IMR-90 (cell line): ENCODE results near the gene CYP26A1. TPM values are rescaled to one million over a fixed set of nuclear protein-coding genes. Genes with fewer than 3 reads are reported as not detected.

Source experiments
- ATAC-seq: fragments of 200-7000 bp; cut with Tn5 transposase; 2 replicates; pipeline ENCODE4 v1.9.1; 2020; ENCODE audit warnings: low read depth, mild to moderate bottlenecking, moderate library complexity
- BruUV-seq: library from RNA; stranded (reverse); fragments of 400-500 nt; replicated peaks from 2 replicates; lab custom pipeline; 2021; lab: Mats Ljungman, UMichigan
- CTCF ChIA-PET: fragments of 300-600 bp; formaldehyde crosslinking; extraction: SDS; loops from one replicate; lab custom pipeline; 2021; ENCODE audit warnings: antibody characterized with exemption; lab: Yijun Ruan, JAX
- POLR2A ChIA-PET: fragments of 300-600 bp; sonication (Branson Sonifier 250); formaldehyde crosslinking; loops from one replicate; lab custom pipeline; 2022; ENCODE audit warnings: antibody characterized with exemption; ENCODE audit not compliant: unreplicated experiment; lab: Charles Lee
- DNase-seq: peaks from one replicate; pipeline ENCODE4 v3.0.0; 2013
- H2AFZ ChIP-seq: replicated peaks from 2 replicates; pipeline ENCODE3; 2013; ENCODE audit warnings: low read length, mild to moderate bottlenecking; ENCODE audit not compliant: poor library complexity
- H2AK5ac ChIP-seq: 2 replicates; pipeline ENCODE4 v1.6.1; 2013; ENCODE audit warnings: low read depth, low read length, inconsistent platforms
- H2AK9ac ChIP-seq: replicated peaks from 2 replicates; pipeline ENCODE3; 2013; ENCODE audit warnings: mild to moderate bottlenecking, low read depth, low read length, moderate library complexity; ENCODE audit not compliant: poor library complexity
- H2BK120ac ChIP-seq: 2 replicates; pipeline ENCODE4 v1.6.1; 2013; ENCODE audit warnings: low read depth, low read length, inconsistent platforms
- H2BK15ac ChIP-seq: 3 replicates; pipeline ENCODE4 v1.6.1; 2013; ENCODE audit warnings: low read depth, low read length, inconsistent platforms
- H2BK20ac ChIP-seq: 2 replicates; pipeline ENCODE4 v1.6.1; 2013; ENCODE audit warnings: low read depth, mild to moderate bottlenecking, inconsistent platforms, low read length, moderate library complexity
- H2BK5ac ChIP-seq: 2 replicates; pipeline ENCODE4 v1.6.1; 2013; ENCODE audit warnings: mild to moderate bottlenecking, low read depth, low read length, inconsistent platforms; ENCODE audit not compliant: poor library complexity, severe bottlenecking
- H3K14ac ChIP-seq: replicated peaks from 2 replicates; pipeline ENCODE4 v1.6.1; 2013; ENCODE audit warnings: low read depth, low read length, inconsistent platforms
- H3K18ac ChIP-seq: 2 replicates; pipeline ENCODE4 v1.6.1; 2013; ENCODE audit warnings: low read depth, low read length, control low read depth
- H3K23ac ChIP-seq: 2 replicates; pipeline ENCODE4 v1.6.1; 2013; ENCODE audit warnings: low read depth, low read length, inconsistent platforms
- H3K27ac ChIP-seq: 2 replicates; pipeline ENCODE4 v1.5.1; 2013; ENCODE audit warnings: mild to moderate bottlenecking, control low read depth, low read length; ENCODE audit not compliant: insufficient read depth
- H3K27me3 ChIP-seq: 2 replicates; pipeline ENCODE4 v1.6.1; 2013; ENCODE audit warnings: low read length; ENCODE audit not compliant: control insufficient read depth, insufficient read depth
- H3K36me3 ChIP-seq: 2 replicates; pipeline ENCODE4 v1.6.1; 2013; ENCODE audit warnings: low read length, mixed read lengths; ENCODE audit not compliant: control insufficient read depth, insufficient read depth
- H3K4ac ChIP-seq: 2 replicates; pipeline ENCODE4 v1.6.1; 2013; ENCODE audit warnings: low read depth, low read length, inconsistent platforms
- H3K4me1 ChIP-seq: 2 replicates; pipeline ENCODE4 v1.6.1; 2013; ENCODE audit warnings: low read length, mixed read lengths; ENCODE audit not compliant: control insufficient read depth, insufficient read depth
- H3K4me2 ChIP-seq: 2 replicates; pipeline ENCODE4 v1.6.1; 2013; ENCODE audit warnings: low read depth, mild to moderate bottlenecking, control low read depth, low read length, moderate library complexity
- H3K4me3 ChIP-seq: 2 replicates; pipeline ENCODE4 v1.5.1; 2013; ENCODE audit warnings: low read depth, mild to moderate bottlenecking, control low read depth, low read length, moderate library complexity; ENCODE audit not compliant: insufficient read depth
- H3K56ac ChIP-seq: 2 replicates; pipeline ENCODE4 v1.6.1; 2013; ENCODE audit warnings: low read length, inconsistent platforms; ENCODE audit not compliant: insufficient read depth; ENCODE audit errors: extremely low read depth
- H3K79me1 ChIP-seq, 2 experiments: 2 replicates each; pipeline ENCODE4 v1.6.1; 2013; ENCODE audit warnings: low read length in 2 of 2, inconsistent platforms in 1 of 2, low read depth in 1 of 2
- H3K9ac ChIP-seq: 2 replicates; pipeline ENCODE4 v1.6.1; 2013; ENCODE audit warnings: low read depth, low read length, control low read depth
- H3K9me1 ChIP-seq: 2 replicates; pipeline ENCODE4 v1.6.1; 2013; ENCODE audit warnings: low read length, inconsistent platforms; ENCODE audit not compliant: insufficient read depth
- H3K9me3 ChIP-seq: 2 replicates; pipeline ENCODE4 v1.6.1; 2013; ENCODE audit warnings: low read length; ENCODE audit not compliant: control insufficient read depth, insufficient read depth
- H4K20me1 ChIP-seq: 2 replicates; pipeline ENCODE4 v1.6.1; 2013; ENCODE audit warnings: low read length, inconsistent platforms; ENCODE audit not compliant: insufficient read depth
- H4K5ac ChIP-seq: 2 replicates; pipeline ENCODE4 v1.6.1; 2013; ENCODE audit warnings: mild to moderate bottlenecking, low read depth, low read length, control low read depth
- H4K8ac ChIP-seq, 2 experiments: 2 replicates each; pipeline ENCODE4 v1.6.1; 2013; ENCODE audit warnings: low read depth in 2 of 2, low read length in 2 of 2, control low read depth in 1 of 2, inconsistent platforms in 1 of 2
- H4K91ac ChIP-seq: 2 replicates; pipeline ENCODE4 v1.6.1; 2013; ENCODE audit warnings: low read depth, low read length, inconsistent platforms; ENCODE audit not compliant: insufficient read depth
- BHLHE40 ChIP-seq: fragments of 150-350 bp; IDR thresholded peaks from 2 replicates; pipeline ENCODE4 v1.6.1; 2016; ENCODE audit warnings: mild to moderate bottlenecking, low read depth, low read length
- CEBPB ChIP-seq: IDR thresholded peaks from 2 replicates; pipeline ENCODE4 v1.6.1; 2012; ENCODE audit warnings: low read depth, low read length, improper control_type of control experiment
- CHD1 ChIP-seq: IDR thresholded peaks from 2 replicates; pipeline ENCODE4 v1.6.1; 2012; ENCODE audit warnings: low read depth, low read length, improper control_type of control experiment
- FOS ChIP-seq: fragments of 150-350 bp; IDR thresholded peaks from 2 replicates; pipeline ENCODE4 v1.6.1; 2016; ENCODE audit warnings: low read depth, low read length
- MAFK ChIP-seq: IDR thresholded peaks from 2 replicates; pipeline ENCODE4 v1.6.1; 2012; ENCODE audit warnings: low read depth, low read length, improper control_type of control experiment
- MAZ ChIP-seq: IDR thresholded peaks from 2 replicates; pipeline ENCODE4 v1.6.1; 2012; ENCODE audit warnings: low read depth, mild to moderate bottlenecking, low read length, improper control_type of control experiment, moderate library complexity, borderline replicate concordance
- MXI1 ChIP-seq: IDR thresholded peaks from 2 replicates; pipeline ENCODE4 v1.6.1; 2012; ENCODE audit warnings: low read depth, mild to moderate bottlenecking, low read length, moderate library complexity, borderline replicate concordance
- NFE2L2 ChIP-seq: fragments of 150-350 bp; IDR thresholded peaks from 2 replicates; pipeline ENCODE4 v1.6.1; 2016; ENCODE audit warnings: low read depth, mild to moderate bottlenecking, low read length
- POLR2A ChIP-seq: IDR thresholded peaks from 2 replicates; pipeline ENCODE4 v1.6.1; 2012; ENCODE audit warnings: mild to moderate bottlenecking, low read depth, low read length
- RAD21 ChIP-seq: IDR thresholded peaks from 2 replicates; pipeline ENCODE4 v1.6.1; 2012; ENCODE audit warnings: low read length, improper control_type of control experiment
- RCOR1 ChIP-seq: IDR thresholded peaks from 2 replicates; pipeline ENCODE4 v1.6.1; 2012; ENCODE audit warnings: mild to moderate bottlenecking, low read length, improper control_type of control experiment; ENCODE audit not compliant: insufficient replicate concordance
- RFX5 ChIP-seq: IDR thresholded peaks from 2 replicates; pipeline ENCODE4 v1.8.0; 2012; ENCODE audit warnings: low read depth, mild to moderate bottlenecking, low read length, moderate library complexity
- SMC3 ChIP-seq: fragments of 150-350 bp; IDR thresholded peaks from 2 replicates; pipeline ENCODE4 v1.6.1; 2016; ENCODE audit warnings: low read depth, mild to moderate bottlenecking, antibody characterized with exemption, low read length, moderate library complexity
- WGBS, 2 experiments: methylation state at CpG; one replicate each; pipeline versions ENCODE4 v1.1.5 to v1.1.7; 2013; ENCODE audit warnings: missing lambda C conversion rate in 2 of 2; ENCODE audit not compliant: insufficient read length in 1 of 2; ENCODE audit errors: extremely low coverage in 2 of 2; 5-methylcytosine and 5-hydroxymethylcytosine counted together
- dilution Hi-C: fragments of 300-500 bp; cut with HindIII; formaldehyde crosslinking; loops from one replicate; pipeline ENCODE4 v1.14.3; 2018; ENCODE audit warnings: low sequenced_read_pairs; ENCODE audit not compliant: unreplicated experiment
- in situ Hi-C: fragments of 300-500 bp; cut with MboI; formaldehyde crosslinking; loops from 3 replicates; pipeline ENCODE4 v1.14.3; 2019; ENCODE audit warnings: low sequenced_read_pairs, inconsistent platforms, mixed read lengths
- intact Hi-C: fragments of 100-400 bp; cut with micrococcal nuclease; formaldehyde crosslinking; loops from 2 replicates; pipeline ENCODE4 v1.10.0; 2022
- polyA plus RNA-seq, 3 experiments: library from polyadenylated mRNA; depleted of rRNA; stranded (reverse); fragments of >200 nt; gene quantifications; 2 replicates each; pipeline ENCODE4 v1.2.3, GENCODE V29; 2012; ENCODE audit warnings: low replicate concordance in 1 of 3
- total RNA-seq: library from RNA; depleted of rRNA; stranded (reverse); fragments of >200 nt; gene quantifications from 2 replicates; pipeline ENCODE4 v1.2.3, GENCODE V29; 2012
- TF ChIP-seq, protein P1 (sequence below): fragments of 150-350 bp; IDR thresholded peaks from 2 replicates; pipeline ENCODE4 v1.6.1; 2017; ENCODE audit warnings: mild to moderate bottlenecking, antibody characterized with exemption, low read length, low read depth
- TF ChIP-seq, protein P2 (sequence below): fragments of 150-350 bp; IDR thresholded peaks from 2 replicates; pipeline ENCODE4 v1.6.1; 2016; ENCODE audit warnings: low read depth, mild to moderate bottlenecking, low read length, moderate library complexity, borderline replicate concordance
- TF ChIP-seq, protein P3 (sequence below): conservative IDR thresholded peaks from 2 replicates; pipeline ENCODE4 v1.5.1; 2012; ENCODE audit warnings: mild to moderate bottlenecking, low read depth, low read length, improper control_type of control experiment

Gene CYP26A1
- total and polyA plus RNA-seq, 2 of the 4 experiments (the other 2 are of a cell fraction), result 0.15 TPM; not detected in 1

DNA sequence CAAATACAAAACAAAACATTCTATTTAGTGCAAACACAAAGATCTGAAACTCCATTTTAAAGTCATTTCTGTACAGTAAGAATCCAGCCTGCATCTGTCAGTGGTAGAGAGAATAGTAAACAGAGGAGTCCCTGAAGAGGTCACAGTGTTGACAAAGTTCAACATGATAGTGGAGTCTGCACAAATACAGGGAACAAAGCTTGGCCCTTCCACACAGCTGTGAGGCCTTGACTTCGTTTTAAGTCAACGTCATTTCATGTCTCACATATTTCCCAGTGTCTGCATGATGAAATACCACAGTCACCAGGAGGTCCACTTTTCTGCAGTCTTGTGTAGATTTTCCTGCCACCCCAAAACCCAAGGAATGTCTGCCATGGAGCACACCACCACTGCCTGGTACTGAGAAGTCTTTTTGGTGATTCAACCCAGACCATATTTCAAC lies 33.0 kb downstream of the CYP26A1 start:
- in situ Hi-C loops, result no loop called here

More for the DNA sequence above, 33.0 kb downstream of the CYP26A1 start:
- H4K8ac ChIP-seq, result no peak overlapping the region
- no peak overlapping the region for H2BK15ac ChIP-seq
- H2BK5ac ChIP-seq, result no peak overlapping the region
- no peak overlapping the region for H2AK9ac ChIP-seq
- H3K9me1 ChIP-seq, result no peaks in the 10 kb centered on the region
- POLR2A ChIA-PET, result no interaction called here
- H3K4me1 ChIP-seq, result no peaks in the 10 kb centered on the region
- dilution Hi-C loops, result loop anchor here (25.0 kb wide), 1 partner anchor 181 kb away; no protein-coding TSS in a partner anchor
- H3K27me3 ChIP-seq, result peaks cover 2% of the 10 kb centered on the region; the same call in 1 of the 2 replicates
- H2BK120ac ChIP-seq, result no peak overlapping the region
- no peak overlapping the region for H3K18ac ChIP-seq
- H4K5ac ChIP-seq, result no peak overlapping the region
- H2AFZ ChIP-seq, result no peak overlapping the region
- H3K14ac ChIP-seq, result no peak overlapping the region
- no peak overlapping the region for H4K91ac ChIP-seq
- H3K79me1 ChIP-seq, result no peaks in the 10 kb centered on the region
- DNase-seq (peak; percentile 10), ATAC-seq (no peak)
- no peak overlapping the region for H2BK20ac ChIP-seq
- no peaks in the 10 kb centered on the region for H3K36me3 ChIP-seq
- WGBS, 2 experiments, result 0% methylated on average over 2 of the region's 2 CpGs; no CpG with 5 or more reads in 1 of the 2 experiments
- no peaks in the 10 kb centered on the region for H4K20me1 ChIP-seq
- no peak overlapping the region for H3K23ac ChIP-seq
- H3K4me3 ChIP-seq, result no peak overlapping the region
- no peak overlapping the region for H3K56ac ChIP-seq
- BruUV-seq, result no TSS peak
- H3K4ac ChIP-seq, result no peak overlapping the region
- no peak overlapping the region for H2AK5ac ChIP-seq
- no peak overlapping the region for H3K27ac ChIP-seq
- H3K9ac ChIP-seq, result no peak overlapping the region
- H3K4me2 ChIP-seq, result no peak overlapping the region
- intact Hi-C loops, result no loop called here
- H3K9me3 ChIP-seq, result no peaks in the 10 kb centered on the region
- no peak for TF ChIP-seq BHLHE40
- no peak for TF ChIP-seq SMC3
- TF ChIP-seq RAD21, result no peak
- TF ChIP-seq, protein P1, sequence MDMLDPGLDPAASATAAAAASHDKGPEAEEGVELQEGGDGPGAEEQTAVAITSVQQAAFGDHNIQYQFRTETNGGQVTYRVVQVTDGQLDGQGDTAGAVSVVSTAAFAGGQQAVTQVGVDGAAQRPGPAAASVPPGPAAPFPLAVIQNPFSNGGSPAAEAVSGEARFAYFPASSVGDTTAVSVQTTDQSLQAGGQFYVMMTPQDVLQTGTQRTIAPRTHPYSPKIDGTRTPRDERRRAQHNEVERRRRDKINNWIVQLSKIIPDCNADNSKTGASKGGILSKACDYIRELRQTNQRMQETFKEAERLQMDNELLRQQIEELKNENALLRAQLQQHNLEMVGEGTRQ, result no peak
- TF ChIP-seq, protein P2, sequence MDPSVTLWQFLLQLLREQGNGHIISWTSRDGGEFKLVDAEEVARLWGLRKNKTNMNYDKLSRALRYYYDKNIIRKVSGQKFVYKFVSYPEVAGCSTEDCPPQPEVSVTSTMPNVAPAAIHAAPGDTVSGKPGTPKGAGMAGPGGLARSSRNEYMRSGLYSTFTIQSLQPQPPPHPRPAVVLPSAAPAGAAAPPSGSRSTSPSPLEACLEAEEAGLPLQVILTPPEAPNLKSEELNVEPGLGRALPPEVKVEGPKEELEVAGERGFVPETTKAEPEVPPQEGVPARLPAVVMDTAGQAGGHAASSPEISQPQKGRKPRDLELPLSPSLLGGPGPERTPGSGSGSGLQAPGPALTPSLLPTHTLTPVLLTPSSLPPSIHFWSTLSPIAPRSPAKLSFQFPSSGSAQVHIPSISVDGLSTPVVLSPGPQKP, result no peak
- no peak for TF ChIP-seq CHD1
- TF ChIP-seq RFX5, result no peak
- no peak for TF ChIP-seq MAZ
- no peak for TF ChIP-seq MXI1
- no peak for TF ChIP-seq RCOR1
- no peak for TF ChIP-seq POLR2A
- no peak for TF ChIP-seq CEBPB
- TF ChIP-seq FOS, result no peak
- TF ChIP-seq, protein P3, sequence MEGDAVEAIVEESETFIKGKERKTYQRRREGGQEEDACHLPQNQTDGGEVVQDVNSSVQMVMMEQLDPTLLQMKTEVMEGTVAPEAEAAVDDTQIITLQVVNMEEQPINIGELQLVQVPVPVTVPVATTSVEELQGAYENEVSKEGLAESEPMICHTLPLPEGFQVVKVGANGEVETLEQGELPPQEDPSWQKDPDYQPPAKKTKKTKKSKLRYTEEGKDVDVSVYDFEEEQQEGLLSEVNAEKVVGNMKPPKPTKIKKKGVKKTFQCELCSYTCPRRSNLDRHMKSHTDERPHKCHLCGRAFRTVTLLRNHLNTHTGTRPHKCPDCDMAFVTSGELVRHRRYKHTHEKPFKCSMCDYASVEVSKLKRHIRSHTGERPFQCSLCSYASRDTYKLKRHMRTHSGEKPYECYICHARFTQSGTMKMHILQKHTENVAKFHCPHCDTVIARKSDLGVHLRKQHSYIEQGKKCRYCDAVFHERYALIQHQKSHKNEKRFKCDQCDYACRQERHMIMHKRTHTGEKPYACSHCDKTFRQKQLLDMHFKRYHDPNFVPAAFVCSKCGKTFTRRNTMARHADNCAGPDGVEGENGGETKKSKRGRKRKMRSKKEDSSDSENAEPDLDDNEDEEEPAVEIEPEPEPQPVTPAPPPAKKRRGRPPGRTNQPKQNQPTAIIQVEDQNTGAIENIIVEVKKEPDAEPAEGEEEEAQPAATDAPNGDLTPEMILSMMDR, result no peak
- no peak for TF ChIP-seq MAFK
- TF ChIP-seq NFE2L2, result no peak
- CTCF ChIA-PET, result no interaction called here
